WERI-Rb-1 (cell line): ENCODE results near the gene SLC36A1.

Source experiments
- DNase-seq: peaks from one replicate; pipeline ENCODE4 v3.0.0-alpha.2; 2020
- H3K27ac ChIP-seq: fragments of 250-450 bp; sonication (Bioruptor Pico); 2 replicates; pipeline ENCODE4 v1.5.1; 2020; ENCODE audit warnings: mild to moderate bottlenecking, moderate library complexity
- H3K27me3 ChIP-seq: fragments of 250-450 bp; sonication (Bioruptor Pico); 2 replicates; pipeline ENCODE4 v1.5.1; 2021; ENCODE audit warnings: mild to moderate bottlenecking, low read depth, moderate library complexity; ENCODE audit not compliant: insufficient read depth, severe bottlenecking
- H3K36me3 ChIP-seq: fragments of 250-450 bp; sonication (Bioruptor Pico); 2 replicates; pipeline ENCODE4 v1.5.1; 2020; ENCODE audit warnings: mild to moderate bottlenecking, moderate library complexity
- H3K4me3 ChIP-seq: 2 replicates; pipeline ENCODE4 v1.5.1; 2011; ENCODE audit warnings: low read depth, mild to moderate bottlenecking, control low read depth, low read length
- H3K9me3 ChIP-seq: fragments of 250-450 bp; sonication (Bioruptor Pico); 2 replicates; pipeline ENCODE4 v1.5.1; 2021; ENCODE audit warnings: mild to moderate bottlenecking, moderate library complexity; ENCODE audit not compliant: severe bottlenecking
- TF ChIP-seq, protein P1 (sequence below): IDR thresholded peaks from 2 replicates; pipeline ENCODE4 v1.5.1; 2011; ENCODE audit warnings: low read depth, mild to moderate bottlenecking, control low read depth, inconsistent platforms, low read length

Gene SLC36A1

GRCh38 chr5:151491062-151491461, 43.7 kb downstream of the SLC36A1 start:
- H3K36me3 ChIP-seq = no peaks in the 10 kb centered on the region
- TF ChIP-seq, protein P1, sequence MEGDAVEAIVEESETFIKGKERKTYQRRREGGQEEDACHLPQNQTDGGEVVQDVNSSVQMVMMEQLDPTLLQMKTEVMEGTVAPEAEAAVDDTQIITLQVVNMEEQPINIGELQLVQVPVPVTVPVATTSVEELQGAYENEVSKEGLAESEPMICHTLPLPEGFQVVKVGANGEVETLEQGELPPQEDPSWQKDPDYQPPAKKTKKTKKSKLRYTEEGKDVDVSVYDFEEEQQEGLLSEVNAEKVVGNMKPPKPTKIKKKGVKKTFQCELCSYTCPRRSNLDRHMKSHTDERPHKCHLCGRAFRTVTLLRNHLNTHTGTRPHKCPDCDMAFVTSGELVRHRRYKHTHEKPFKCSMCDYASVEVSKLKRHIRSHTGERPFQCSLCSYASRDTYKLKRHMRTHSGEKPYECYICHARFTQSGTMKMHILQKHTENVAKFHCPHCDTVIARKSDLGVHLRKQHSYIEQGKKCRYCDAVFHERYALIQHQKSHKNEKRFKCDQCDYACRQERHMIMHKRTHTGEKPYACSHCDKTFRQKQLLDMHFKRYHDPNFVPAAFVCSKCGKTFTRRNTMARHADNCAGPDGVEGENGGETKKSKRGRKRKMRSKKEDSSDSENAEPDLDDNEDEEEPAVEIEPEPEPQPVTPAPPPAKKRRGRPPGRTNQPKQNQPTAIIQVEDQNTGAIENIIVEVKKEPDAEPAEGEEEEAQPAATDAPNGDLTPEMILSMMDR = no peak
- H3K27me3 ChIP-seq = no peaks in the 10 kb centered on the region
- no peak overlapping the region for H3K27ac ChIP-seq
- no peaks in the 10 kb centered on the region for H3K9me3 ChIP-seq
- no peak overlapping the region for H3K4me3 ChIP-seq
- DNase-seq = no peak

- no peak for DNase-seq
- TF ChIP-seq, protein P1 = no peak
- Histone ChIP-seq H3K36me3 (no peaks in the 10 kb centered on the region), H3K27ac (no peak overlapping the region), H3K27me3 (no peaks in the 10 kb centered on the region), H3K9me3 (no peaks in the 10 kb centered on the region), H3K4me3 (no peak overlapping the region)
Measured at GRCh38 chr5:151492729-151493128, 45.3 kb downstream of the SLC36A1 start.

DNA sequence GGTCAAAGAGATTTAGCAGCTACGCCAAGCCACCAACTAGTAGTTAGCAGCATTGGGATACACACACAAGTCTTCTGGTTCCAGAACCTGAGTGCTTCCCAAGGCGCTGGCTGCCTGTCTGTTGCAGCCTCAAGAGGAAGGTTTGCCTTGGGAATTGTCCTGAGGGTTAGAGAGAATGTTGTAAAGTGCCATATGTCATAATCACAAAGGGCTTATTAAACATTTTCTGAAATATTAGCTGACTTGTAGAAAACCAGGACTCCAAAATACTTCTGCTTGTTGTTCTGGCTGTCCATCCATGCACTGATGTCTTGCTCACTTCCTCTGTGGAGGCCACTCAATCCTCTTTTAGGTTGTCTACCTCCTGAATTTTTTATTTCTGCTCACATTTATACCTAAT, 46.3 kb downstream of the SLC36A1 start:
- DNase-seq = no peak
- TF ChIP-seq, protein P1 = no peak
- Histone ChIP-seq H3K27me3 (no peaks in the 10 kb centered on the region), H3K4me3 (no peak overlapping the region), H3K9me3 (no peaks in the 10 kb centered on the region), H3K27ac (no peak overlapping the region), H3K36me3 (no peaks in the 10 kb centered on the region)

DNA sequence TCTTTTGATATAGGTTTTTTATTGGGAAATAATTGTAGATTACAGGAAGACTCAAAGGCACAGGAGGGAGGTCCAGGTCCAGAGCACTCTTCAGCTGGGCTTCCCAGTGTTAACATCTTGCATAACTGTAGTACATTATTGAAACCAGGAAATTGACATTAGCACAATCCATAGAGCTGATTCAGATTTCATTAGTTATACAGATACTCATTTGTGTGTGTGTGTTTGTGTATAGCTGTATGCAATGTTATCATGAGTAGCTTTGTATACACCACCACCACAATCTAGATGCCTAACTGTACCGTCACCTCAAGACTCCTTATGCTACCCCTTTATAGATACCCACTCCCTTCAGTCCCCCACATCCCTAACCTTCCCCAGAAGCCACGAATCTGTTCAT, 47.9 kb downstream of the SLC36A1 start:
- no peak for DNase-seq
- H3K4me3 ChIP-seq = no peak overlapping the region
- no peaks in the 10 kb centered on the region for H3K36me3 ChIP-seq
- H3K9me3 ChIP-seq = no peaks in the 10 kb centered on the region
- TF ChIP-seq, protein P1 = no peak
- H3K27me3 ChIP-seq = no peaks in the 10 kb centered on the region
- no peak overlapping the region for H3K27ac ChIP-seq

GRCh38 chr5:151496041-151496484, 48.7 kb downstream of the SLC36A1 start:
- no peaks in the 10 kb centered on the region for H3K27me3 ChIP-seq
- H3K27ac ChIP-seq = no peak overlapping the region
- no peaks in the 10 kb centered on the region for H3K9me3 ChIP-seq
- H3K4me3 ChIP-seq = no peak overlapping the region
- TF ChIP-seq, protein P1 = no peak
- no peak for DNase-seq
- H3K36me3 ChIP-seq = no peaks in the 10 kb centered on the region

DNA sequence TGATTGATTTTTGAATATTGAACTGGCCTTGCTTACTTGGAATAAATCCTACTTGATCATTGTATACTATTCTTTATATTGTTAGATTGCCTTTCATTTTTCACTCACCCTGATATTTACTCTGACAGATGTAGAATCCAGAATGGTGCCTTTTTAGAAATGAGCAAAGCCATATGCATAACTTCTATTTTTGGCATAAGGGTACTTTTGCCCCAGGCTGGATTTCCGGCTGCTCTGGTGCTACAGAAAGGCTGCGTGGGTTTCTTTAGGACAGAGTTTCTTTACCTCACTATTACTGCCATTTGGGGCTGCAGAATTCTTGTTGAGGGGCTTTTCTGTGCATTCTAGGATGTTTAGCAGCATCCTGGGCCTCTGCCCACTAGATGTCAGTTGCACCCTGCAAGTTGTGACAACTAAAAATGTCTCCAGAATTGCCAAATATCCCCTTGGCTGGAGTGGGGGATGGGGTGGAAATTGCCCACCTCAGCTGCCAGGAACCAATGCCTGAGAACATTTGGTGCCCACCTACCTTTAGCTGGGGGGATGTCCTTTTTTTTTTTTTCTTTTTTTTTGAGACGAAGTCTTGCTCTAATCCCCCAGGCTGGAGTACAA, 50.1 kb downstream of the SLC36A1 start:
- no peak overlapping the region for H3K4me3 ChIP-seq
- TF ChIP-seq, protein P1 = no peak
- H3K9me3 ChIP-seq = no peaks in the 10 kb centered on the region
- no peaks in the 10 kb centered on the region for H3K36me3 ChIP-seq
- no peaks in the 10 kb centered on the region for H3K27me3 ChIP-seq
- H3K27ac ChIP-seq = no peak overlapping the region
- no peak for DNase-seq
